ENCODE data around the gene CAMK2A.

Gene CAMK2A

GRCh38 chr5:150278046-150278730, 11.4 kb downstream of the CAMK2A start:
- no peak for DNase-seq

- DNase-seq, result no peak
Observed at GRCh38 chr5:150277043-150277442, 12.5 kb downstream of the CAMK2A start.

- DNase-seq, result no peak
Observed at GRCh38 chr5:150274811-150275210, 14.8 kb downstream of the CAMK2A start.

GRCh38 chr5:150272531-150272930, 17.0 kb downstream of the CAMK2A start:
- DNase-seq, result no peak

GRCh38 chr5:150271923-150272322, 17.6 kb downstream of the CAMK2A start:
- no peak for DNase-seq

- DNase-seq, result no peak
Observed at GRCh38 chr5:150271296-150271692, 18.3 kb downstream of the CAMK2A start.

- no peak for DNase-seq
Observed at GRCh38 chr5:150270541-150271295, 18.9 kb downstream of the CAMK2A start.

GRCh38 chr5:150266871-150267291, 22.7 kb downstream of the CAMK2A start:
- DNase-seq, result no peak

GRCh38 chr5:150265870-150266383, 23.6 kb downstream of the CAMK2A start:
- no peak for DNase-seq

GRCh38 chr5:150264667-150265603, 24.6 kb downstream of the CAMK2A start:
- no peak for DNase-seq

- DNase-seq, result no peak
Observed at GRCh38 chr5:150263801-150264621, 25.6 kb downstream of the CAMK2A start.

- no peak for DNase-seq
Observed at GRCh38 chr5:150263375-150263775, 26.2 kb downstream of the CAMK2A start.

- DNase-seq, result no peak
Observed at GRCh38 chr5:150262502-150262901, 27.1 kb downstream of the CAMK2A start.

- DNase-seq, result no peak
Observed at GRCh38 chr5:150261231-150261630, 28.3 kb downstream of the CAMK2A start.

- no peak for DNase-seq
Observed at GRCh38 chr5:150258130-150258529, 31.4 kb downstream of the CAMK2A start.

- DNase-seq, result no peak
Observed at GRCh38 chr5:150257424-150257823, 32.1 kb downstream of the CAMK2A start.

GRCh38 chr5:150256410-150257064, 33.0 kb downstream of the CAMK2A start:
- no peak for DNase-seq

GRCh38 chr5:150255659-150256409, 33.7 kb downstream of the CAMK2A start:
- DNase-seq, result no peak

GRCh38 chr5:150254774-150255173, 34.8 kb downstream of the CAMK2A start:
- no peak for DNase-seq

GRCh38 chr5:150254363-150254762, 35.2 kb downstream of the CAMK2A start:
- DNase-seq, result no peak
